Measurements from ENCODE around the gene TCEAL4. TPM values are rescaled to one million over a fixed set of nuclear protein-coding genes. Genes with fewer than 3 reads are reported as not detected.

The TCEAL4 gene
- total and polyA plus RNA-seq, 8 donors = 5.8 to 247 (median 169) TPM

GRCh38 chrX:103560256-103560655 is 25.1 kb upstream of the TCEAL4 start:
- DNase-seq = no peak
- Histone ChIP-seq H3K4me1 (no peaks in the 10 kb centered on the region), H3K4me3 (no peak overlapping the region), H3K36me3 (no peaks in the 10 kb centered on the region), H3K27ac (no peak overlapping the region), H3K9me3 (no peaks in the 10 kb centered on the region), H3K27me3 (no peaks in the 10 kb centered on the region)
- intact Hi-C loops (cut with DNase I; ENCODE audit: low total_unique reads) = no loop called here
- WGBS, 5 donors = 24 to 80% (median 64%) methylated on average over 1 of the region's 1 CpG
- TF ChIP-seq EP300 (IDR thresholded peaks at IDR 0.05) (no peak), POLR2AphosphoS5 (IDR thresholded peaks at IDR 0.05) (no peak), CTCF (IDR thresholded peaks at IDR 0.05) (no peak), POLR2A (IDR thresholded peaks at IDR 0.05) (no peak)

GRCh38 chrX:103562801-103563200 is 22.5 kb upstream of the TCEAL4 start:
- no peak overlapping the region for H3K4me3 ChIP-seq
- no peaks in the 10 kb centered on the region for H3K4me1 ChIP-seq
- no peaks in the 10 kb centered on the region for H3K27me3 ChIP-seq
- intact Hi-C loops (cut with DNase I; ENCODE audit: low total_unique reads) = no loop called here
- no peak overlapping the region for H3K27ac ChIP-seq
- no peaks in the 10 kb centered on the region for H3K36me3 ChIP-seq
- TF ChIP-seq POLR2AphosphoS5 (IDR thresholded peaks at IDR 0.05) = no peak
- no peak for TF ChIP-seq CTCF (IDR thresholded peaks at IDR 0.05)
- no peak for TF ChIP-seq EP300 (IDR thresholded peaks at IDR 0.05)
- no peak for TF ChIP-seq POLR2A (IDR thresholded peaks at IDR 0.05)
- no peak for DNase-seq
- WGBS, 5 donors = 60 to 80% (median 75%) methylated on average over 2 of the region's 2 CpGs
- no peaks in the 10 kb centered on the region for H3K9me3 ChIP-seq

- no peaks in the 10 kb centered on the region for H3K27me3 ChIP-seq
- intact Hi-C loops (cut with DNase I; ENCODE audit: low total_unique reads) = no loop called here
- no peaks in the 10 kb centered on the region for H3K4me1 ChIP-seq
- H3K27ac ChIP-seq = no peak overlapping the region
- H3K36me3 ChIP-seq = no peaks in the 10 kb centered on the region
- no peak for DNase-seq
- no peak overlapping the region for H3K4me3 ChIP-seq
- H3K9me3 ChIP-seq = no peaks in the 10 kb centered on the region
- TF ChIP-seq POLR2A (IDR thresholded peaks at IDR 0.05) = no peak
- no peak for TF ChIP-seq POLR2AphosphoS5 (IDR thresholded peaks at IDR 0.05)
- no peak for TF ChIP-seq EP300 (IDR thresholded peaks at IDR 0.05)
- WGBS, 5 donors = 63 to 82% (median 81%) methylated on average over 4 of the region's 4 CpGs
These were observed 20.1 kb upstream of the TCEAL4 start for GRCh38 chrX:103565197-103565596.

- no peak overlapping the region for H3K27ac ChIP-seq
- H3K4me1 ChIP-seq = no peaks in the 10 kb centered on the region
- H3K4me3 ChIP-seq = no peak overlapping the region
- H3K9me3 ChIP-seq = no peaks in the 10 kb centered on the region
- 43 to 70% (median 56%) methylated on average over 1 of the region's 1 CpG for WGBS, 5 donors
- no peaks in the 10 kb centered on the region for H3K36me3 ChIP-seq
- no peak for DNase-seq
- intact Hi-C loops (cut with DNase I; ENCODE audit: low total_unique reads) = no loop called here
- TF ChIP-seq POLR2AphosphoS5 (IDR thresholded peaks at IDR 0.05) = no peak
- H3K27me3 ChIP-seq = no peaks in the 10 kb centered on the region
These were observed 19.6 kb upstream of the TCEAL4 start for GRCh38 chrX:103565752-103566151.

GRCh38 chrX:103571121-103571520 is 14.2 kb upstream of the TCEAL4 start:
- Histone ChIP-seq H3K27ac (no peak overlapping the region), H3K4me3 (no peak overlapping the region), H3K4me1 (no peaks in the 10 kb centered on the region), H3K27me3 (no peaks in the 10 kb centered on the region), H3K9me3 (no peaks in the 10 kb centered on the region), H3K36me3 (no peaks in the 10 kb centered on the region)
- 78 to 90% (median 86%) methylated on average over 6 of the region's 6 CpGs for WGBS, 5 donors
- TF ChIP-seq CTCF (IDR thresholded peaks at IDR 0.05) (no peak), POLR2AphosphoS5 (IDR thresholded peaks at IDR 0.05) (no peak), EP300 (IDR thresholded peaks at IDR 0.05) (no peak), POLR2A (IDR thresholded peaks at IDR 0.05) (no peak)
- DNase-seq = no peak
- intact Hi-C loops (cut with DNase I; ENCODE audit: low total_unique reads) = no loop called here
